Activated naive CD8-positive, alpha-beta T cell treated with anti-CD3 and anti-CD28 coated beads, Interleukin-2, amount 50 U/mL, for 16 hours (primary cell): Measurements from ENCODE around the gene CHP1.
"Not testable (repeated sequence)": the region's sequence is repeated elsewhere in the genome, so short reads cannot be mapped to it uniquely, and the experiment has no call there.

Source experiments
- DNase-seq: peaks from one replicate; pipeline ENCODE4 v3.0.0-alpha.2; 2020; ENCODE audit warnings: low read depth, low spot score

CHP1 gene

DNA sequence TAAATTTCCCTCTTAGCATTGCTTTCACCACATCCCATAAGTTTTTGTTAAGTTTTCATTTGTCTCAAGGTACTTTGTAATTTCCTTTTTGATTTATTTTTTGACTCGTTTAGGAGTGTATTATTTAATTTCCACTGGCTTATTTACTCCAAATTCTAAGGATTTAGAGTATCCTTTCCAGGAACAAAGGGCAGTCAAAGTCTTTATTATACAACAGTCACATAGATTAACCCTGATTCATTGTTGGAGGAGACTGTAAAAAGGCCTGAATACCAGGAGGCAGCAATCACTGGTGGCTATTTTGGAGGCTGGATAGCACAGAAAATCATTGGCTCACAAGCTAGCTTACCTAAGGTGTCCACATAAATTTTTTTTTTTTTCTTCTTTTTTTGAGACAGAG, 61.5 kb downstream of the CHP1 start:
- no peak for DNase-seq

GRCh38 chr15:41301139-41301538, 70.1 kb downstream of the CHP1 start:
- not testable (repeated sequence) for DNase-seq

DNA sequence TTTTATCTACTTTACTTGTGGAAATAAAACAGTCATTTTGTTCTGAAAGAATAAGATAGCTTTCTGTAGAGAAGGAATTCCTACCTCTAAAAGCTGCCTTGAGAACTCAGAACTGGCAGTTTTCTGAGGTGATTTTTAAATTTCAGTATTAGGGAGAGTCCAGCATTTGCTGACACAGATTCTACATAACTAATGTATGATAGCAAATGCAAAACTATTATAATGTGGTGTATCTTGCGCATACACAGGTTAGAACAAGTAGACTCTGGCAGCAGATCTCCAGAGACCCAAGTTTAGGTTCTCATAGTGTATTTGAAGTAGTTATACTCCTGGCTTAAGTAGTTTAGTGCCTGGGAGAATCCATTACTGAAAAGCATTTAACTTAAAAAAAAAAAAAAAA, 70.5 kb downstream of the CHP1 start:
- no peak for DNase-seq

- no peak for DNase-seq
These were observed 73.2 kb downstream of the CHP1 start for GRCh38 chr15:41304149-41304770.

- DNase-seq: no peak
These were observed 76.6 kb downstream of the CHP1 start for GRCh38 chr15:41307679-41308078.

DNA sequence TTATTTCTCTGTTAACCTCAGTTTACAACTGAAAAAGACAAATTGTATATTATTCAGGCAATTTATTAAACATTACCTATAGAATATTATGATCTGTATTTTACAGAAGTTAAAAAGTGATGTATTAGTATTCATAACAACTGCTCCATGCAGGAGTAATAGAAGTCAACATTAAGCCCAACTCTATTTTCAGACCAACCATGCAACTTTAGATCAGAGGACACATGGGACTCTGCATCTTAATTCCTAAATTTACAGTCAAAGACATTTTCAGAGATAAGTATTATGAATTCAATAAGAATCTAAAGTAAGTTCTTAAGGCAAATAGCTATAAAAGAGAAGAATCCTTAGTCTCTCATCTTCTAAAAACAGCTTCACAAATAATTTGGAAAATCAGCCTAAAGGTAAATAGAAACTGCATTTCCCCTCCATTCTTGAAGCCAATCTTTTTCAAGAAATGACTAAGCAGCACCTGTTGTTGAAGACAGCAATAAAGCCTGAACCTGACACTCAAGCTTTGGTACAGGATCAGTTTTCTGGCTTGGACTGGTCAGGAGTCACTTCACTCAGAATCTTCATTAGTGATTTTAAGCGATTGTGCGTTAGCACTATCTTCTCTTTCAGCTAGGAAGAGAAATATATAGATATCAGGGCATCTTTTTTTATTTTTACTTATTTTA, 78.3 kb downstream of the CHP1 start:
- DNase-seq: no peak

DNA sequence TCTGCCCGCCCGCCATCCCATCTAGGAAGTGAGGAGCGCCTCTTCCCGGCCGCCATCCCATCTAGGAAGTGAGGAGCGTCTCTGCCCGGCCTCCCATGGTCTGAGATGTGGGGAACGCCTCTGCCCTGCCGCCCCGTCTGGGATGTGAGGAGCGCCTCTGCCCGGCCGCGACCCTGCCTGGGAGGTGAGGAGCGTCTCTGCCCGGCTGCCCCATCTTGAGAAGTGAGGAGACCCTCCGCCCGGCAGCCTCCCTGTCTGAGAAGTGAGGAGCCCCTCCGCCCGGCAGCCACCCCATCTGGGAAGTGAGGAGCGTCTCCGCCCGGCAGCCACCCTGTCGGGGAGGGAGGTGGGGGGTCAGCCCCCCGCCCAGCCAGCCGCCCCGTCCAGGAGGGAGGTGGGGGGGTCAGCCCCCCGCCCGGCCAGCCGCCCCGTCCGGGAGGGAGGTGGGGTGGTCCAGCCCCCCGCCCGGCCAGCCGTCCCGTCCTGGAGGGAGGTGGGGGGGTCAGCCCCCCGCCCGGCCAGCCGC, 89.8 kb downstream of the CHP1 start:
- not testable (repeated sequence) for DNase-seq

DNA sequence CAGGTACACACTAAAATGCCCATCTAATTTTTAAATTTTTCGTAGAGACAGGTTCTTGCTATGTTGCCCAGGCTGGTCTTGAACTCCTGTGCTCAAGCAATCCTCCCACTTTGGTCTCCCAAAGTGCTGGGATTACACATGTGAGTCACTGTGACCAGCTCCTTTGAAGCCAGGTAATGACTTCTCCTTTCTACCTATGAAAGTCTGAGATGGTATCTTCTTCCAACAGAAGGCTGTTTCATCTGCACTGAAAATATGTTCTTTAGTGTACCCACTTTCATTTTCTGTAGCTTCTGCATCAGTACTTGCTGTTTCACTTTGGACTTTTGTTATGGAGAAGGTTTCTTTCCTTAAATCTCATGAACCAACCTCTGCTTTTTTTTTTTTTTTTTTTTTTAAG, 92.5 kb downstream of the CHP1 start:
- no peak for DNase-seq

DNA sequence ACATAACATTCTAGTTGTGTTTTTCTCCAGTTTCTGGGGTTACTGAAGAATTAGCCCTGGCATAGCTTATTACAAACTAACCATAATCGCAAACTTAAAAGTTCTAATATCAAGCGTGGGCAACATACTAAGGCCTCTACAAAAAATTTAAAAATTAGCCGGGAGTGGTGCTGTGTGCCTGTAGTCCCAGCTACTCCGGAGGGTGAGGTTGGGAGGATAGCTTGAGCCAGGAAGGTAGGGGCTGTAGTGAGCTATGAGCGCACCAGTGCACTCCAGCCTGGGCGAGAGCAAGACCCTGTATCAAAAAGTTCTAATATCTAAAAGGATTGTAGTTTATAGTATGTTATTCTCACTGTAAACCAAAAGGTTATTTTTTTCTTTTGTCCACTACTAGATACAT, 100.2 kb downstream of the CHP1 start:
- no peak for DNase-seq
